ENCODE data around the gene CDYL. TPM values are rescaled to one million over a fixed set of nuclear protein-coding genes. Genes with fewer than 3 reads are reported as not detected.

The CDYL gene
- total RNA-seq, 1 experiment from 2014 or later = 38.4 TPM

GRCh38 chr6:4902363-4902762, 126.2 kb downstream of the CDYL start:
- no peak for ATAC-seq
- BruUV-seq (replicated peaks) = no TSS peak
- DNase-seq = no peak
- no peak overlapping the region for H2AFZ ChIP-seq (ENCODE audit: low read length)
- H3K27ac ChIP-seq (ENCODE audit: low read length) = no peak overlapping the region
- H3K9ac ChIP-seq (ENCODE audit: low read length) = no peak overlapping the region
- H3K79me2 ChIP-seq (ENCODE audit: low read length) = peaks cover 49% of the 10 kb centered on the region
- ChIA-PET POLR2A (ENCODE audit: unreplicated experiment) (interaction anchor here (0.6 kb wide), 1 partner anchor 49 kb away, joined by 3 read pairs; no protein-coding TSS in a partner anchor), CTCF (no interaction called here)
- 0 out of 2 replicates have a peak, but pooled peaks cover 4% of the 10 kb centered on the region for H4K20me1 ChIP-seq (ENCODE audit: low read length)
- H3K4me2 ChIP-seq (ENCODE audit: low read length) = no peak overlapping the region
- H3F3A ChIP-seq (ENCODE audit: low read length, unreplicated experiment) = no peaks in the 10 kb centered on the region
- no peaks in the 10 kb centered on the region for H3K27me3 ChIP-seq (ENCODE audit: low read length)
- H3K4me3 ChIP-seq (ENCODE audit: low read length) = no peak overlapping the region
- H3K9me2 ChIP-seq (replicated peaks; ENCODE audit: low read length) = no peaks in the 10 kb centered on the region
- no peak for TF ChIP-seq CTCF (conservative IDR thresholded peaks at IDR 0.05; ENCODE audit: low read depth, low read length)
- no peak for TF ChIP-seq EZH2 (IDR thresholded peaks at IDR 0.05; ENCODE audit: low read length, unreplicated experiment)
- no peak for TF ChIP-seq EZH2phosphoT487 (IDR thresholded peaks at IDR 0.05; ENCODE audit: borderline replicate concordance, low read length)
- H3K9me3 ChIP-seq (ENCODE audit: low read length) = no peaks in the 10 kb centered on the region
- H3K36me3 ChIP-seq (ENCODE audit: low read depth, low read length) = peaks cover 22% of the 10 kb centered on the region
- intact Hi-C loops (cut with micrococcal nuclease) = no loop called here
- H3K4me1 ChIP-seq (ENCODE audit: insufficient read depth, low read length) = no peaks in the 10 kb centered on the region

- no peaks in the 10 kb centered on the region for H3K9me3 ChIP-seq (ENCODE audit: low read length)
- CTCF ChIA-PET = no interaction called here
- no TSS peak for BruUV-seq (replicated peaks)
- H3K79me2 ChIP-seq (ENCODE audit: low read length) = peaks cover 49% of the 10 kb centered on the region
- TF ChIP-seq EZH2 (IDR thresholded peaks at IDR 0.05; ENCODE audit: low read length, unreplicated experiment) = no peak
- TF ChIP-seq EZH2phosphoT487 (IDR thresholded peaks at IDR 0.05; ENCODE audit: borderline replicate concordance, low read length) = no peak
- TF ChIP-seq CTCF (conservative IDR thresholded peaks at IDR 0.05; ENCODE audit: low read depth, low read length) = no peak
- POLR2A ChIA-PET (ENCODE audit: unreplicated experiment) = no interaction called here
- no peak overlapping the region for H3K4me2 ChIP-seq (ENCODE audit: low read length)
- H3K27ac ChIP-seq (ENCODE audit: low read length) = no peak overlapping the region
- peaks cover 20% of the 10 kb centered on the region for H3K36me3 ChIP-seq (ENCODE audit: low read depth, low read length)
- H3K9me2 ChIP-seq (replicated peaks; ENCODE audit: low read length) = no peaks in the 10 kb centered on the region
- H3K4me1 ChIP-seq (ENCODE audit: insufficient read depth, low read length) = peaks cover 6% of the 10 kb centered on the region
- no peaks in the 10 kb centered on the region for H3F3A ChIP-seq (ENCODE audit: low read length, unreplicated experiment)
- no peak overlapping the region for H3K4me3 ChIP-seq (ENCODE audit: low read length)
- DNase-seq = no peak
- no peaks in the 10 kb centered on the region for H3K27me3 ChIP-seq (ENCODE audit: low read length)
- H3K9ac ChIP-seq (ENCODE audit: low read length) = no peak overlapping the region
- H2AFZ ChIP-seq (ENCODE audit: low read length) = no peak overlapping the region
- 0 out of 2 replicates have a peak, but pooled peaks cover 4% of the 10 kb centered on the region for H4K20me1 ChIP-seq (ENCODE audit: low read length)
- no peak for ATAC-seq
- intact Hi-C loops (cut with micrococcal nuclease) = no loop called here
Measured at GRCh38 chr6:4903121-4903520, 126.9 kb downstream of the CDYL start.

- Histone ChIP-seq H3F3A (ENCODE audit: low read length, unreplicated experiment) (no peaks in the 10 kb centered on the region), H3K4me3 (ENCODE audit: low read length) (no peak overlapping the region), H3K9me2 (replicated peaks; ENCODE audit: low read length) (no peaks in the 10 kb centered on the region), H4K20me1 (ENCODE audit: low read length) (peaks cover 8% of the 10 kb centered on the region), H3K4me1 (ENCODE audit: insufficient read depth, low read length) (peaks cover 8% of the 10 kb centered on the region), H3K9ac (ENCODE audit: low read length) (no peak overlapping the region), H3K27ac (ENCODE audit: low read length) (no peak overlapping the region), H3K36me3 (ENCODE audit: low read depth, low read length) (peaks cover 17% of the 10 kb centered on the region), H3K9me3 (ENCODE audit: low read length) (no peaks in the 10 kb centered on the region), H2AFZ (ENCODE audit: low read length) (no peak overlapping the region), H3K79me2 (ENCODE audit: low read length) (peaks cover 49% of the 10 kb centered on the region), H3K27me3 (ENCODE audit: low read length) (no peaks in the 10 kb centered on the region), H3K4me2 (ENCODE audit: low read length) (no peak overlapping the region)
- TF ChIP-seq CTCF (conservative IDR thresholded peaks at IDR 0.05; ENCODE audit: low read depth, low read length) = no peak
- TF ChIP-seq EZH2phosphoT487 (IDR thresholded peaks at IDR 0.05; ENCODE audit: borderline replicate concordance, low read length) = no peak
- TF ChIP-seq EZH2 (IDR thresholded peaks at IDR 0.05; ENCODE audit: low read length, unreplicated experiment) = no peak
- ATAC-seq (no peak), DNase-seq (no peak)
- no TSS peak for BruUV-seq (replicated peaks)
- ChIA-PET CTCF (no interaction called here), POLR2A (ENCODE audit: unreplicated experiment) (no interaction called here)
- intact Hi-C loops (cut with micrococcal nuclease) = no loop called here
Measured at GRCh38 chr6:4903751-4904370, 127.7 kb downstream of the CDYL start.

All from PC-3 (cell line).